Colon (tissue), 2 donors: ENCODE results near the gene MZF1.
"Not testable (repeated sequence)": the region's sequence is repeated elsewhere in the genome, so short reads cannot be mapped to it uniquely, and the experiment has no call there.

Experiments
- FAIRE-seq: peaks from 2 replicates; lab custom pipeline; 2012; peaks lifted over from hg19 to GRCh38; lab: Jason Lieb, UNC
- donor health status: control.
- donor health status: control.

MZF1 gene

GRCh38 chr19:58572818-58573657, at the start of gene MZF1:
Gene MZF1 (minus strand): TSS chr19:58573335. CDS start chr19:58571389, 1,946 bp downstream.
- no peak for FAIRE-seq

- FAIRE-seq, result not testable (repeated sequence)
Observed at GRCh38 chr19:58607213-58607612, 34.1 kb upstream of the MZF1 start.

- not testable (repeated sequence) for FAIRE-seq
Observed at GRCh38 chr19:58606251-58606896, 33.2 kb upstream of the MZF1 start.

- no peak for FAIRE-seq
Observed at GRCh38 chr19:58586133-58586765, 13.1 kb upstream of the MZF1 start.

GRCh38 chr19:58585442-58586132, 12.5 kb upstream of the MZF1 start:
- no peak for FAIRE-seq

GRCh38 chr19:58584498-58585441, 11.6 kb upstream of the MZF1 start:
- no peak for FAIRE-seq

- no peak for FAIRE-seq
Observed at GRCh38 chr19:58582985-58583384, 9.8 kb upstream of the MZF1 start.

- FAIRE-seq, result no peak
Observed at GRCh38 chr19:58581227-58582141, 8.3 kb upstream of the MZF1 start.

- FAIRE-seq, result no peak
Observed at GRCh38 chr19:58579473-58580142, 6.5 kb upstream of the MZF1 start.

- FAIRE-seq, result no peak
Observed at GRCh38 chr19:58578012-58578925, 5.1 kb upstream of the MZF1 start.

- not testable (repeated sequence) for FAIRE-seq
Observed at GRCh38 chr19:58577581-58577980, 4.4 kb upstream of the MZF1 start.

GRCh38 chr19:58575183-58576041, 2.3 kb upstream of the MZF1 start:
- FAIRE-seq, result no peak

GRCh38 chr19:58573658-58574164, 576 bp upstream of the MZF1 start:
- FAIRE-seq, result no peak

- no peak for FAIRE-seq
Observed at GRCh38 chr19:58572026-58572817, 913 bp downstream of the MZF1 start.

- FAIRE-seq, result no peak
Observed at GRCh38 chr19:58571575-58571947, 1.6 kb downstream of the MZF1 start.

- no peak for FAIRE-seq
Observed at GRCh38 chr19:58570770-58571574, 2.2 kb downstream of the MZF1 start.
